ENCODE results near the gene ABHD17A.

ABHD17A gene

GRCh38 chr19:1863638-1864479 lies 21.4 kb downstream of the ABHD17A start:
- DNase-seq (ENCODE audit: low read depth) = peak; percentile 97
- TF ChIP-seq CTCF (IDR thresholded peaks at IDR 0.05; ENCODE audit: insufficient read depth, low read depth, low read length, missing control alignments) = no peak
- H3K4me3 ChIP-seq (ENCODE audit: low read depth, low read length) = peak overlapping the region; percentile 82

GRCh38 chr19:1863328-1863637 lies 22.0 kb downstream of the ABHD17A start, which contains the start of gene KLF16:
Gene KLF16 (minus strand): TSS chr19:1863579. CDS start chr19:1863497, 82 bp downstream.
- H3K4me3 ChIP-seq (ENCODE audit: low read depth, low read length) = peak within 1 kb of the TSS; percentile 92
- no peak for DNase-seq (ENCODE audit: low read depth)
- no peak for TF ChIP-seq CTCF (IDR thresholded peaks at IDR 0.05; ENCODE audit: insufficient read depth, low read depth, low read length, missing control alignments)

- H3K4me3 ChIP-seq (ENCODE audit: low read depth, low read length) = peak overlapping the region; percentile 92
- DNase-seq (ENCODE audit: low read depth) = peak; percentile 60
- no peak for TF ChIP-seq CTCF (IDR thresholded peaks at IDR 0.05; ENCODE audit: insufficient read depth, low read depth, low read length, missing control alignments)
Observed at GRCh38 chr19:1862424-1863327, 22.6 kb downstream of the ABHD17A start.

GRCh38 chr19:1862068-1862423 lies 23.2 kb downstream of the ABHD17A start:
- no peak for DNase-seq (ENCODE audit: low read depth)
- H3K4me3 ChIP-seq (ENCODE audit: low read depth, low read length) = peak overlapping the region; percentile 92
- TF ChIP-seq CTCF (IDR thresholded peaks at IDR 0.05; ENCODE audit: insufficient read depth, low read depth, low read length, missing control alignments) = no peak

GRCh38 chr19:1861599-1862031 lies 23.7 kb downstream of the ABHD17A start:
- H3K4me3 ChIP-seq (ENCODE audit: low read depth, low read length) = peak overlapping the region; percentile 92
- TF ChIP-seq CTCF (IDR thresholded peaks at IDR 0.05; ENCODE audit: insufficient read depth, low read depth, low read length, missing control alignments) = no peak
- DNase-seq (ENCODE audit: low read depth) = no peak

GRCh38 chr19:1860821-1861598 lies 24.3 kb downstream of the ABHD17A start:
- peak overlapping the region; percentile 92 for H3K4me3 ChIP-seq (ENCODE audit: low read depth, low read length)
- DNase-seq (ENCODE audit: low read depth) = no peak
- no peak for TF ChIP-seq CTCF (IDR thresholded peaks at IDR 0.05; ENCODE audit: insufficient read depth, low read depth, low read length, missing control alignments)
